Glutamatergic neuron (in vitro differentiated cells): ENCODE results near the gene MAN2A1. TPM values are rescaled to one million over a fixed set of nuclear protein-coding genes. Genes with fewer than 3 reads are reported as not detected.

Experiments
- DNase-seq: peaks from one replicate; pipeline ENCODE4 v3.0.0; 2022
- H3K27ac Mint-ChIP-seq: one replicate; pipeline ENCODE4 v1.8.0; 2020; ENCODE audit warnings: mild to moderate bottlenecking, mixed read lengths, inconsistent platforms; ENCODE audit not compliant: unreplicated experiment
- H3K27me3 Mint-ChIP-seq: one replicate; pipeline ENCODE4 v1.8.0; 2020; ENCODE audit warnings: mild to moderate bottlenecking, moderate library complexity, mixed read lengths, inconsistent platforms; ENCODE audit not compliant: unreplicated experiment
- H3K36me3 Mint-ChIP-seq: one replicate; pipeline ENCODE4 v1.8.0; 2020; ENCODE audit warnings: mild to moderate bottlenecking, mixed read lengths, inconsistent platforms; ENCODE audit not compliant: unreplicated experiment
- H3K4me1 Mint-ChIP-seq: one replicate; pipeline ENCODE4 v1.8.0; 2020; ENCODE audit warnings: mild to moderate bottlenecking, low read depth, mixed read lengths, inconsistent platforms; ENCODE audit not compliant: unreplicated experiment
- H3K4me3 Mint-ChIP-seq: one replicate; pipeline ENCODE4 v1.8.0; 2020; ENCODE audit warnings: mild to moderate bottlenecking, mixed read lengths, inconsistent platforms; ENCODE audit not compliant: unreplicated experiment
- H3K9me3 Mint-ChIP-seq: one replicate; pipeline ENCODE4 v1.8.0; 2020; ENCODE audit warnings: mild to moderate bottlenecking, moderate library complexity, mixed read lengths, inconsistent platforms; ENCODE audit not compliant: unreplicated experiment
- total RNA-seq: library from RNA; stranded (reverse); fragmentation: NEBNext Ultra II Directional; extraction: Animal tissue kit (Norgen Biotek cat#: 25700); gene quantifications from one replicate; pipeline ENCODE4 v1.2.1, GENCODE V29; 2021; ENCODE audit not compliant: unreplicated experiment
- TF ChIP-seq, protein P1 (sequence below): fragments of 200-600 bp; sonication (generic); IDR thresholded peaks from one replicate; pipeline ENCODE4 v1.5.0; 2021; ENCODE audit not compliant: partially characterized antibody, unreplicated experiment

MAN2A1 gene
- total RNA-seq, 1 donor from 2014 or later = 90.8 TPM

DNA sequence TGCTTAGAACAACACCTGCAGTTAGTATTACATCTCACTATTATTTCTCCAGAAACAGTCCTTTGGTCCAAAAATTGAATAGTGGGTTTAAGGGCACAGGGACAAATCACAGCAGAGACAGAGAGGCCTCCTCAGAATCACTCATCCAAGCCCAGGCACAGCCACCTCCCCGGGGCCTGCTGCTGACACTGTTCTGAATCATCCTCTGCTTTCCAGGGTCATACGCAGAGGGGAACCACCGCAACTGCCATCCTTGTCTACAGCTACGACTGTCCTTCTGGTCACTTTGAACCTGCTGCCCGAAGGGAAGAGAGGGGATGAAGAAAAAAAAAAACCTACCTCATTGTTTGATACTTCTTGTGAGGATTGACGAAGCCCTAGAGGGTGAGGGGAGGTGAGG is 35.3 kb upstream of the MAN2A1 start:
- Mint-ChIP-seq H3K36me3 (peaks cover 5% of the 10 kb centered on the region), H3K4me3 (no peak overlapping the region), H3K9me3 (peaks cover 1% of the 10 kb centered on the region), H3K4me1 (peaks cover 14% of the 10 kb centered on the region), H3K27me3 (no peaks in the 10 kb centered on the region), H3K27ac (no peak overlapping the region)
- no peak for DNase-seq
- TF ChIP-seq, protein P1, sequence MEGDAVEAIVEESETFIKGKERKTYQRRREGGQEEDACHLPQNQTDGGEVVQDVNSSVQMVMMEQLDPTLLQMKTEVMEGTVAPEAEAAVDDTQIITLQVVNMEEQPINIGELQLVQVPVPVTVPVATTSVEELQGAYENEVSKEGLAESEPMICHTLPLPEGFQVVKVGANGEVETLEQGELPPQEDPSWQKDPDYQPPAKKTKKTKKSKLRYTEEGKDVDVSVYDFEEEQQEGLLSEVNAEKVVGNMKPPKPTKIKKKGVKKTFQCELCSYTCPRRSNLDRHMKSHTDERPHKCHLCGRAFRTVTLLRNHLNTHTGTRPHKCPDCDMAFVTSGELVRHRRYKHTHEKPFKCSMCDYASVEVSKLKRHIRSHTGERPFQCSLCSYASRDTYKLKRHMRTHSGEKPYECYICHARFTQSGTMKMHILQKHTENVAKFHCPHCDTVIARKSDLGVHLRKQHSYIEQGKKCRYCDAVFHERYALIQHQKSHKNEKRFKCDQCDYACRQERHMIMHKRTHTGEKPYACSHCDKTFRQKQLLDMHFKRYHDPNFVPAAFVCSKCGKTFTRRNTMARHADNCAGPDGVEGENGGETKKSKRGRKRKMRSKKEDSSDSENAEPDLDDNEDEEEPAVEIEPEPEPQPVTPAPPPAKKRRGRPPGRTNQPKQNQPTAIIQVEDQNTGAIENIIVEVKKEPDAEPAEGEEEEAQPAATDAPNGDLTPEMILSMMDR = no peak

DNA sequence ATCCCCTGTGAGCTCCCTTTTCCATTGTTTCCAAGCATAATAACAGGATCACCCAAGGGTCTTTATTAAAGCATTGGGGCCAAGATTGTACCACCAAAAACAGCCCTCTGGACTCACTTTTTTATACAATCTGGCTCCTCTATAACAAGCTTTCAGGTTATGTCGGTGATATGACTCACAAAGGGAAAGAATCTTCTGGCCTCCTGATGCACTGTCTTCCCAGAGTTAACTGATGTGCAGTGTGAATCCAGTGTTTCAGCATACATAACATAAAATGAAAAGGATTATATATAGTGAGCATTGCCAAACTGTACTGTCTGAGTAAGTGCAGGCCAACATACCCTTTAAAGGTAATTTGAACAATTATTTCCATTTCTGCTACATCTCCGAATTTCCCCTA is 33.9 kb upstream of the MAN2A1 start:
- no peak overlapping the region for H3K4me3 Mint-ChIP-seq
- no peak for DNase-seq
- H3K36me3 Mint-ChIP-seq = peaks cover 5% of the 10 kb centered on the region
- H3K27ac Mint-ChIP-seq = no peak overlapping the region
- TF ChIP-seq, protein P1 = no peak
- no peaks in the 10 kb centered on the region for H3K27me3 Mint-ChIP-seq
- peaks cover 12% of the 10 kb centered on the region for H3K4me1 Mint-ChIP-seq
- peaks cover 1% of the 10 kb centered on the region for H3K9me3 Mint-ChIP-seq

DNA sequence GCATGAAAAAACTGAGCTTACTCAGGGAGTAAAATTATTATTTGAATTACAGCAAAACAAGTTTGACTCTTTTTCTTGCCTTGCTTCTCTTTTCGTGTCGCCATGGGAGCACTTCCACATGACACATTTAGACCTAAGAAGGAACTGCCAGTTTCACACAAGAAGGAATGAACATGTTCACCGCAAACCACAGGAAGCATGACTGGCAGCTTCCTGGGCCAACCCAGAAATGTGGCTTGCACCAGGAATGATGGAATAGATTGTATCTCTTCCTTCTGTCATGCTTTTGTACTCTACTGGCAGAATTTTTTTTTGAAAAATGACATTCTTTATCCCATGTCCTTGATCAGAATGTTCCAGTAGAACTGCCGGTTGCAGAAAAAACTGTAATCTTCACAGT is 32.9 kb upstream of the MAN2A1 start:
- DNase-seq = no peak
- H3K9me3 Mint-ChIP-seq = peaks cover 1% of the 10 kb centered on the region
- no peak overlapping the region for H3K27ac Mint-ChIP-seq
- H3K4me3 Mint-ChIP-seq = no peak overlapping the region
- H3K4me1 Mint-ChIP-seq = peaks cover 12% of the 10 kb centered on the region
- no peaks in the 10 kb centered on the region for H3K27me3 Mint-ChIP-seq
- peaks cover 5% of the 10 kb centered on the region for H3K36me3 Mint-ChIP-seq
- TF ChIP-seq, protein P1 = no peak

DNA sequence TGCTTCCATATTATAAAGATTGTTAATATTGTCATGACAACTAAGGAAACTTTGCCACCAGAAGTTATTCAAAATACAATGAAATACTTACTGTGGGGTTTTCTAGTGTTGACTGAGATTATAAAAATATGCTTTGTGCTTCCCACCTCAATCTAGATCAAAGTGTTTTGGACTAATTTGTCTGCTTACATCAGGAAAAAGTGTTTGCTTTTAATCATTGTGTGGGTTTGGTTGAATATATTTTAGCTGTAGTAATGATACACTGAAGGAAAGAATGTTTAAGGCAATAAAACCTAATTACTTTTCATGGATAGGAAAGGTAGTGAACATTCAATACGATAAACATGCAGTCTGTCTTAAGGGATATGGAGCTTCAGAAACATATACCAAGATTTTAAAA is 29.8 kb upstream of the MAN2A1 start:
- no peaks in the 10 kb centered on the region for H3K27me3 Mint-ChIP-seq
- no peak overlapping the region for H3K4me3 Mint-ChIP-seq
- peaks cover 17% of the 10 kb centered on the region for H3K4me1 Mint-ChIP-seq
- no peak overlapping the region for H3K27ac Mint-ChIP-seq
- TF ChIP-seq, protein P1 = no peak
- no peaks in the 10 kb centered on the region for H3K36me3 Mint-ChIP-seq
- no peak for DNase-seq
- H3K9me3 Mint-ChIP-seq = no peaks in the 10 kb centered on the region

DNA sequence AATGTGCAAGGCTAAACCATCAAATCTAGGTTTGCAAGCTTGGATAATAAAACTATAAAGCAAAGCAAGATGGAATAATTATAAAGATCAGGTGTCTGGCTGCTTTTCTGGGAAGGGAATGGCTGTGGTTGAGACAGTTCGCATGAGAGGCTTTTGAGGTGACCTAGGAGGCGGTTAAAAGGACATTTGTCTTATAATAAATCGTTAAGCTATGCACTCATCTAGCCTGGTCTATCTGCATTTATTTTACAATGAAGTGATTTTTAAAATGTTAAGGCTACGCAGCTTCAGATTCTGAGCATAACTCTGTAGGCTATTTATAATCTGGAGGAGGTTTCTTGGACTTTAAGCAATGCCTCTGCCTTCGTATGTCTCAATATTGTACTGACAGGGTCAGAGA is 29.4 kb upstream of the MAN2A1 start:
- no peaks in the 10 kb centered on the region for H3K36me3 Mint-ChIP-seq
- no peaks in the 10 kb centered on the region for H3K27me3 Mint-ChIP-seq
- no peaks in the 10 kb centered on the region for H3K9me3 Mint-ChIP-seq
- peaks cover 16% of the 10 kb centered on the region for H3K4me1 Mint-ChIP-seq
- TF ChIP-seq, protein P1 = no peak
- no peak overlapping the region for H3K27ac Mint-ChIP-seq
- no peak for DNase-seq
- no peak overlapping the region for H3K4me3 Mint-ChIP-seq
